ENCODE data around the gene ABI3. TPM values are rescaled to one million over a fixed set of nuclear protein-coding genes. Genes with fewer than 3 reads are reported as not detected.

Gene ABI3
- total and polyA plus RNA-seq, 4 donors: 6.9 to 20.0 (median 17.7) TPM

- H3K9me3 ChIP-seq (ENCODE audit: control insufficient read depth in 4 of 4, insufficient read depth in 3 of 4, low read length in 3 of 4): no peaks in the 10 kb centered on the region
- no peaks in the 10 kb centered on the region for H3K4me1 ChIP-seq (ENCODE audit: control insufficient read depth in 5 of 5, insufficient read depth in 5 of 5, low read length in 5 of 5)
- WGBS, 2 donors: 79 to 80% methylated on average over 9 of the region's 9 CpGs
- H3K4me3 ChIP-seq: no peak overlapping the region
- H3K27ac ChIP-seq (ENCODE audit: low read depth in 1 of 2, low read length in 1 of 2): no peak overlapping the region
- DNase-seq (no peak), ATAC-seq (ENCODE audit: insufficient read depth, low FRiP score) (no peak)
- TF ChIP-seq CTCF (IDR thresholded peaks at IDR 0.05; ENCODE audit: control extremely low read depth, extremely low read depth): no peak
- H3K36me3 ChIP-seq (ENCODE audit: control insufficient read depth in 4 of 4, insufficient read depth in 4 of 4, low read length in 4 of 4): no peaks in the 10 kb centered on the region
- no peak overlapping the region for H3K9ac ChIP-seq (ENCODE audit: insufficient read depth in 1 of 2, low read length in 2 of 2)
- H3K27me3 ChIP-seq (ENCODE audit: control insufficient read depth in 3 of 3, insufficient read depth in 3 of 3, low read length in 2 of 3): peaks cover 0 to 4% (median 0%) of the 10 kb centered on the region in 3 donors
These were observed 31.3 kb downstream of the ABI3 start for GRCh38 chr17:49241692-49242397.

GRCh38 chr17:49242813-49243212 lies 32.3 kb downstream of the ABI3 start:
- H3K9ac ChIP-seq (ENCODE audit: insufficient read depth in 1 of 2, low read length in 2 of 2): no peak overlapping the region
- H3K27ac ChIP-seq (ENCODE audit: low read depth in 1 of 2, low read length in 1 of 2): no peak overlapping the region
- 81 to 94% methylated on average over 5 of the region's 5 CpGs for WGBS, 2 donors
- H3K4me3 ChIP-seq: no peak overlapping the region
- no peaks in the 10 kb centered on the region for H3K4me1 ChIP-seq (ENCODE audit: control insufficient read depth in 5 of 5, insufficient read depth in 5 of 5, low read length in 5 of 5)
- H3K9me3 ChIP-seq (ENCODE audit: control insufficient read depth in 4 of 4, insufficient read depth in 3 of 4, low read length in 3 of 4): no peaks in the 10 kb centered on the region
- no peak for DNase-seq
- ATAC-seq (ENCODE audit: insufficient read depth, low FRiP score): no peak
- H3K36me3 ChIP-seq (ENCODE audit: control insufficient read depth in 4 of 4, insufficient read depth in 4 of 4, low read length in 4 of 4): no peaks in the 10 kb centered on the region
- TF ChIP-seq CTCF (IDR thresholded peaks at IDR 0.05; ENCODE audit: control extremely low read depth, extremely low read depth): no peak
- H3K27me3 ChIP-seq (ENCODE audit: control insufficient read depth in 3 of 3, insufficient read depth in 3 of 3, low read length in 2 of 3): peaks cover 0 to 4% (median 0%) of the 10 kb centered on the region in 3 donors

- Histone ChIP-seq H3K9me3 (ENCODE audit: control insufficient read depth in 4 of 4, insufficient read depth in 3 of 4, low read length in 3 of 4) (no peaks in the 10 kb centered on the region), H3K27ac (ENCODE audit: low read depth in 1 of 2, low read length in 1 of 2) (no peak overlapping the region), H3K36me3 (ENCODE audit: control insufficient read depth in 4 of 4, insufficient read depth in 4 of 4, low read length in 4 of 4) (no peaks in the 10 kb centered on the region), H3K9ac (ENCODE audit: insufficient read depth in 1 of 2, low read length in 2 of 2) (no peak overlapping the region), H3K4me3 (no peak overlapping the region), H3K27me3 (ENCODE audit: control insufficient read depth in 3 of 3, insufficient read depth in 3 of 3, low read length in 2 of 3) (no peaks in the 10 kb centered on the region), H3K4me1 (ENCODE audit: control insufficient read depth in 5 of 5, insufficient read depth in 5 of 5, low read length in 5 of 5) (peaks cover 0 to 8% (median 0%) of the 10 kb centered on the region in 5 donors)
- DNase-seq (no peak), ATAC-seq (ENCODE audit: insufficient read depth, low FRiP score) (no peak)
- 91 to 98% methylated on average over 4 of the region's 4 CpGs for WGBS, 2 donors
- no peak for TF ChIP-seq CTCF (IDR thresholded peaks at IDR 0.05; ENCODE audit: control extremely low read depth, extremely low read depth)
These were observed 34.3 kb downstream of the ABI3 start for GRCh38 chr17:49244839-49245238.

DNA sequence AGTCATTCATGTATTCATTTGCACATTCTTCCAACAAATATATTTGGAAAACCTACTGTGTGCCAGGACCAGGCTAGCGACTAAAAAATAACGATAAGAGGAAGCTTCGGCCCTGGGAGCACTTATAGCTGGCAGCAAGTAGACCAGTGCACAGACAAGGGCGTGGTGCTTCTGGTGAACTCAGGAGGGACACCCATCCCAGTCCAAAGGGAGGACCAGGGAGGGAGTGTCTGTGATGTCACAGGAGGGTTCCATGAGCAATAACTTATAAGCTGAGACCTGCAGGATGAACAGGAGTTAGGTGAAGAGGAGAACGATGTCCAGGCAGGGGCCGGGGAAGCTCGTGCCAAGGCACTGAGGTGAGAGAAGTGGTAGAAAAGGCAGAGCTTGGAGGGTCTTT lies 37.4 kb downstream of the ABI3 start:
- Histone ChIP-seq H3K27me3 (ENCODE audit: control insufficient read depth in 3 of 3, insufficient read depth in 3 of 3, low read length in 2 of 3) (no peaks in the 10 kb centered on the region), H3K9ac (ENCODE audit: insufficient read depth in 1 of 2, low read length in 2 of 2) (no peak overlapping the region), H3K9me3 (ENCODE audit: control insufficient read depth in 4 of 4, insufficient read depth in 3 of 4, low read length in 3 of 4) (no peaks in the 10 kb centered on the region), H3K27ac (ENCODE audit: low read depth in 1 of 2, low read length in 1 of 2) (no peak overlapping the region), H3K4me1 (ENCODE audit: control insufficient read depth in 5 of 5, insufficient read depth in 5 of 5, low read length in 5 of 5) (peaks cover 0 to 8% (median 0%) of the 10 kb centered on the region in 5 donors), H3K4me3 (no peak overlapping the region), H3K36me3 (ENCODE audit: control insufficient read depth in 4 of 4, insufficient read depth in 4 of 4, low read length in 4 of 4) (no peaks in the 10 kb centered on the region)
- no peak for ATAC-seq (ENCODE audit: insufficient read depth, low FRiP score)
- no peak for DNase-seq
- TF ChIP-seq CTCF (IDR thresholded peaks at IDR 0.05; ENCODE audit: control extremely low read depth, extremely low read depth): no peak
- WGBS, 2 donors: 92 to 95% methylated on average over 7 of the region's 7 CpGs
